K562 (cell line): Measurements from ENCODE around the gene RGS7. TPM values are rescaled to one million over a fixed set of nuclear protein-coding genes. Genes with fewer than 3 reads are reported as not detected.

Source experiments
- ATAC-seq: fragments of 200-7000 bp; cut with Tn5 transposase; 3 replicates; pipeline ENCODE4 v1.9.1; 2020; ENCODE audit warnings: moderate library complexity
- BruUV-seq: library from RNA; stranded (reverse); fragments of 400-500 nt; replicated peaks from 2 replicates; lab custom pipeline; 2021; lab: Mats Ljungman, UMichigan
- CTCF ChIA-PET: fragments of 300-600 bp; formaldehyde crosslinking; extraction: SDS; loops from one replicate; lab custom pipeline; 2021; ENCODE audit warnings: low intra/inter-chr PET ratio; lab: Yijun Ruan, JAX
- POLR2A ChIA-PET: fragments of 300-600, 350-650 bp; sonication (Branson Sonifier 250); formaldehyde crosslinking; extraction: SDS; loops from one replicate; lab custom pipeline; 2021; ENCODE audit warnings: antibody characterized with exemption, inconsistent platforms; lab: Yijun Ruan, JAX
- DNase-seq, 4 experiments: peaks; one replicate each; pipeline versions ENCODE4 v3.0.0 to v3.0.0-alpha.2; 2011 to 2018; ENCODE audit warnings: low spot score in 3 of 4, mixed read lengths in 3 of 4; ENCODE audit errors: extremely low read depth in 1 of 4
- FAIRE-seq: peaks from 2 replicates; lab custom pipeline; 2011; peaks lifted over from hg19 to GRCh38; lab: Jason Lieb, UNC
- H2AFZ ChIP-seq: 2 replicates; pipeline ENCODE4 v1.6.0; 2011; ENCODE audit warnings: low read depth, low read length, control low read depth, inconsistent platforms
- H3K27ac ChIP-seq: fragments of 200-600 bp; 3 replicates; pipeline ENCODE4 v1.8.0; 2011; ENCODE audit warnings: low read depth, mild to moderate bottlenecking, control low read depth, inconsistent platforms, low read length, moderate library complexity, mixed read lengths; ENCODE audit errors: extremely low read depth
- H3K27me3 ChIP-seq, 2 experiments: fragments of 300-600 bp in 1 of 2; 2 replicates in 1 of 2; 3 replicates in 1 of 2; pipeline versions ENCODE4 v1.6.0 to v1.8.0; 2011; ENCODE audit warnings: inconsistent platforms in 2 of 2, low read length in 2 of 2, mild to moderate bottlenecking in 1 of 2, mixed read lengths in 1 of 2, moderate library complexity in 1 of 2; ENCODE audit not compliant: control insufficient read depth in 2 of 2, insufficient read depth in 2 of 2
- H3K36me3 ChIP-seq: fragments of 300-600 bp; 3 replicates; pipeline ENCODE4 v1.8.0; 2011; ENCODE audit warnings: mild to moderate bottlenecking, low read length, inconsistent platforms; ENCODE audit not compliant: control insufficient read depth, insufficient read depth
- H3K4me1 ChIP-seq, 2 experiments: fragments of 200-600 bp in 1 of 2; replicated peaks in 1 of 2; 2 replicates in 1 of 2; 3 replicates in 1 of 2; pipeline versions ENCODE4 v1.5.1 to v1.8.0; 2011; ENCODE audit warnings: inconsistent platforms in 2 of 2, low read length in 2 of 2, mild to moderate bottlenecking in 1 of 2, mixed read lengths in 1 of 2, moderate library complexity in 1 of 2; ENCODE audit not compliant: control insufficient read depth in 2 of 2, insufficient read depth in 2 of 2
- H3K4me2 ChIP-seq: 2 replicates; pipeline ENCODE4 v1.6.1; 2011; ENCODE audit warnings: low read length, control low read depth, inconsistent platforms, mixed read lengths; ENCODE audit not compliant: insufficient read depth
- H3K4me3 ChIP-seq: fragments of 200-600 bp; sonication (generic), shearing (Covaris generic); 2 replicates; pipeline ENCODE4 v1.5.1; 2016; ENCODE audit warnings: control low read depth, inconsistent platforms
- H3K79me2 ChIP-seq: fragments of 200-600 bp; 3 replicates; pipeline ENCODE4 v1.8.0; 2011; ENCODE audit warnings: low read length, inconsistent platforms; ENCODE audit not compliant: control insufficient read depth, insufficient read depth
- H3K9ac ChIP-seq, 2 experiments: 2 replicates each; pipeline versions ENCODE4 v1.6.0 to v1.6.1; 2011; ENCODE audit warnings: low read depth in 2 of 2, low read length in 2 of 2, control low read depth in 1 of 2, inconsistent platforms in 1 of 2, mild to moderate bottlenecking in 1 of 2, mixed read lengths in 1 of 2; ENCODE audit not compliant: insufficient read depth in 1 of 2
- H3K9me1 ChIP-seq: one replicate; pipeline ENCODE4 v1.6.0; 2011; ENCODE audit warnings: inconsistent platforms, mild to moderate bottlenecking, low read length, moderate library complexity; ENCODE audit not compliant: control insufficient read depth, insufficient read depth
- H3K9me3 ChIP-seq: replicated peaks from 2 replicates; pipeline ENCODE4 v1.5.1; 2011; ENCODE audit warnings: low read depth, low read length, inconsistent platforms; ENCODE audit not compliant: control insufficient read depth, insufficient read depth
- H4K20me1 ChIP-seq: replicated peaks from 2 replicates; pipeline ENCODE4 v1.6.1; 2011; ENCODE audit warnings: low read length, inconsistent platforms, mixed read lengths; ENCODE audit not compliant: control insufficient read depth, insufficient read depth
- MBD1 ChIP-seq: fragments of 250-450 bp; sonication (Bioruptor Pico); IDR thresholded peaks from 2 replicates; pipeline ENCODE4 v1.8.0; 2022; ENCODE audit warnings: inconsistent platforms
- MNT ChIP-seq, 2 experiments: fragments of 450-650 bp; conservative IDR thresholded peaks; 2 replicates each; pipeline ENCODE4 v1.6.1; 2017; ENCODE audit warnings: mild to moderate bottlenecking in 2 of 2, moderate library complexity in 2 of 2
- NR4A1 ChIP-seq, 2 experiments: fragments of 250-450 bp in 1 of 2; fragments of 450-650 bp in 1 of 2; sonication (Bioruptor Pico) in 1 of 2; IDR thresholded peaks; 2 replicates each; pipeline versions ENCODE4 v1.4.0 to v1.6.1; 2016 to 2020; ENCODE audit warnings: mild to moderate bottlenecking in 2 of 2, missing compliant biosample characterization in 1 of 2, missing genetic modification characterization in 1 of 2, moderate library complexity in 1 of 2
- SUPT5H ChIP-seq: fragments of 450-650 bp; IDR thresholded peaks from 2 replicates; pipeline ENCODE4 v1.6.1; 2016
- TCF15 ChIP-seq: fragments of 250-450 bp; sonication (Bioruptor Pico); IDR thresholded peaks from 2 replicates; pipeline ENCODE4 v1.8.0; 2022; ENCODE audit warnings: moderate library complexity, mild to moderate bottlenecking, inconsistent platforms
- ZBTB40 ChIP-seq, 2 experiments: fragments of 450-650 bp in 1 of 2; sonication (generic) in 1 of 2; formaldehyde crosslinking in 1 of 2; IDR thresholded peaks; 2 replicates each; pipeline versions ENCODE4 v1.7.1 to v1.9.0; 2016 to 2022; ENCODE audit warnings: inconsistent platforms in 1 of 2, mild to moderate bottlenecking in 1 of 2, missing genetic modification reagents in 1 of 2
- ZNF3 ChIP-seq: fragments of 250-450 bp; sonication (Bioruptor Pico); IDR thresholded peaks from 2 replicates; pipeline ENCODE4 v1.5.0; 2021; ENCODE audit warnings: mild to moderate bottlenecking, moderate library complexity
- ZNF444 ChIP-seq: fragments of 250-450 bp; sonication (Bioruptor Pico); IDR thresholded peaks from 2 replicates; pipeline ENCODE4 v1.4.0; 2020; ENCODE audit warnings: mild to moderate bottlenecking, moderate library complexity
- ZNF707 ChIP-seq: fragments of 250-450 bp; sonication (Bioruptor Pico); conservative IDR thresholded peaks from 2 replicates; pipeline ENCODE4 v1.8.0; 2022; ENCODE audit warnings: inconsistent platforms, mild to moderate bottlenecking, moderate library complexity
- WGBS: fragments of 100-300 bp; shearing (Covaris generic); methylation state at CpG from one replicate; pipeline ENCODE4 v1.1.6; 2016; ENCODE audit warnings: low coverage, mixed read lengths; ENCODE audit not compliant: insufficient coverage; ENCODE audit errors: missing lambda C conversion rate; 5-methylcytosine and 5-hydroxymethylcytosine counted together
- in situ Hi-C: fragments of 300-500 bp; cut with MboI; formaldehyde crosslinking; loops from 4 replicates; pipeline ENCODE4 v1.15.0; 2018; ENCODE audit warnings: inconsistent platforms, mixed read lengths
- intact Hi-C: fragments of 100-400 bp; cut with micrococcal nuclease; formaldehyde crosslinking; loops from 2 replicates; pipeline ENCODE4 v1.14.2; 2022
- polyA plus RNA-seq, 8 experiments: library from polyadenylated mRNA; depleted of rRNA in 4 of 8; stranded (reverse) in 5 of 8; unstranded in 3 of 8; fragments of >200 nt; fragmentation: Nextera tagmentation in 2 of 8; fragmentation: Illumina TruSeq in 1 of 8; extraction: Ambion mirVana in 2 of 8; extraction: Trizol in 1 of 8; gene quantifications; 2 replicates each; pipeline versions ENCODE4 v1.2.1 to v1.2.3, GENCODE V29; 2011 to 2014; ENCODE audit warnings: inconsistent platforms in 1 of 8, missing spikeins in 1 of 8
- total RNA-seq, 7 experiments: library from RNA; depleted of rRNA in 6 of 7; stranded (reverse); fragments of >200 nt in 6 of 7; fragmentation: Illumina TruSeq in 2 of 7; extraction: Trizol in 2 of 7; gene quantifications; 2 replicates each; pipeline versions ENCODE4 v1.2.1 to v1.2.3, GENCODE V29; 2011 to 2021; ENCODE audit warnings: low replicate concordance in 1 of 7

The RGS7 gene
- total and polyA plus RNA-seq, 9 of the 15 experiments (the other 6 are each of a cell fraction or from before 2014, with no cell fraction given): not detected

GRCh38 chr1:240784776-240785175, 572.2 kb downstream of the RGS7 start:
- Histone ChIP-seq H3K27me3 (no peaks in the 10 kb centered on the region), H2AFZ (no peak overlapping the region), H3K4me1 (no peaks in the 10 kb centered on the region), H3K4me2 (no peak overlapping the region), H3K9ac (no peak overlapping the region), H3K9me1 (no peaks in the 10 kb centered on the region), H4K20me1 (no peaks in the 10 kb centered on the region), H3K4me3 (no peak overlapping the region), H3K36me3 (no peaks in the 10 kb centered on the region), H3K9me3 (no peaks in the 10 kb centered on the region; the same call in 1 of the 2 replicates), H3K79me2 (no peaks in the 10 kb centered on the region), H3K27ac (no peak overlapping the region)
- ChIA-PET POLR2A (interaction anchor here (0.7 kb wide), 1 partner anchor 566 kb away, joined by 3 read pairs; no protein-coding TSS in a partner anchor), CTCF (no interaction called here)
- ATAC-seq: no peak
- intact Hi-C loops: no loop called here
- BruUV-seq: no TSS peak
- WGBS: 0% methylated on average over 2 of the region's 2 CpGs
- in situ Hi-C loops: no loop called here
- no peak for FAIRE-seq
- DNase-seq: no peak
- TF ChIP-seq ZNF444 (CRISPR knock-in tag) (no peak), TCF15 (CRISPR knock-in tag) (no peak), SUPT5H (no peak), ZNF3 (CRISPR knock-in tag) (no peak), ZBTB40 (IDR thresholded peaks at IDR 0.05) (no peak), ZBTB40 (CRISPR knock-in tag; IDR thresholded peaks at IDR 0.05) (no peak), ZNF707 (CRISPR knock-in tag) (no peak), MBD1 (CRISPR knock-in tag) (no peak), NR4A1 (CRISPR knock-in tag; IDR thresholded peaks at IDR 0.05) (no peak), NR4A1 (tag; IDR thresholded peaks at IDR 0.05) (no peak), MNT (conservative IDR thresholded peaks at IDR 0.05) (no peak)
